WTC11 (cell line): ENCODE results near the gene CELSR1. TPM values are rescaled to one million over a fixed set of nuclear protein-coding genes. Genes with fewer than 3 reads are reported as not detected.

Experiments
- ATAC-seq: fragments of 200-7000 bp; cut with Tn5 transposase; 2 replicates; pipeline ENCODE4 v1.10.0; 2021; ENCODE audit warnings: mild to moderate bottlenecking, moderate library complexity
- CTCF ChIA-PET: fragments of 300-600 bp; sonication (Branson Sonifier 250); formaldehyde crosslinking; loops from one replicate; lab custom pipeline; 2021; ENCODE audit warnings: antibody characterized with exemption; lab: Charles Lee
- POLR2A ChIA-PET: fragments of 350-600 bp; sonication (Branson Sonifier 250); formaldehyde crosslinking; loops from one replicate; lab custom pipeline; 2021; ENCODE audit warnings: antibody characterized with exemption; lab: Charles Lee
- DNase-seq: peaks from one replicate; pipeline ENCODE4 v3.0.0; 2021; ENCODE audit warnings: low spot score
- H3K27ac Mint-ChIP-seq: 2 replicates; pipeline ENCODE4 v1.8.0; 2021; ENCODE audit warnings: mixed read lengths
- H3K27me3 Mint-ChIP-seq: 2 replicates; pipeline ENCODE4 v1.8.0; 2021; ENCODE audit warnings: low read depth, mild to moderate bottlenecking, moderate library complexity, mixed read lengths
- H3K36me3 Mint-ChIP-seq: 2 replicates; pipeline ENCODE4 v1.8.0; 2021; ENCODE audit warnings: mixed read lengths
- H3K4me1 Mint-ChIP-seq: 2 replicates; pipeline ENCODE4 v1.8.0; 2022; ENCODE audit warnings: mixed read lengths
- H3K4me3 Mint-ChIP-seq: 2 replicates; pipeline ENCODE4 v1.8.0; 2021; ENCODE audit warnings: mild to moderate bottlenecking, moderate library complexity, mixed read lengths
- H3K9me3 Mint-ChIP-seq: 2 replicates; pipeline ENCODE4 v1.8.0; 2021; ENCODE audit warnings: mixed read lengths
- ERG ChIP-seq: fragments of 250-450 bp; sonication (Bioruptor Pico); IDR thresholded peaks from 2 replicates; pipeline ENCODE4 v1.8.0; 2021; ENCODE audit warnings: mild to moderate bottlenecking
- ESRRA ChIP-seq: sonication (generic); formaldehyde crosslinking; IDR thresholded peaks from 2 replicates; pipeline ENCODE4 v1.8.1; 2022; ENCODE audit warnings: mild to moderate bottlenecking, missing genetic modification reagents, borderline replicate concordance
- FOXP1 ChIP-seq: sonication (generic); formaldehyde crosslinking; IDR thresholded peaks from 2 replicates; pipeline ENCODE4 v1.8.0; 2022; ENCODE audit warnings: missing genetic modification reagents, mild to moderate bottlenecking, moderate library complexity, borderline replicate concordance
- GABPB1 ChIP-seq: sonication (generic); formaldehyde crosslinking; IDR thresholded peaks from 2 replicates; pipeline ENCODE4 v1.8.1; 2023; ENCODE audit warnings: mild to moderate bottlenecking, missing genetic modification reagents
- KAT7 ChIP-seq: sonication (generic); formaldehyde crosslinking; IDR thresholded peaks from 2 replicates; pipeline ENCODE4 v1.8.1; 2023; ENCODE audit warnings: missing genetic modification reagents, mild to moderate bottlenecking, borderline replicate concordance
- NFATC4 ChIP-seq: fragments of 250-450 bp; sonication (Bioruptor Pico); IDR thresholded peaks from 2 replicates; pipeline ENCODE4 v1.9.0; 2021; ENCODE audit warnings: mild to moderate bottlenecking
- PRDM15 ChIP-seq: sonication (generic); formaldehyde crosslinking; IDR thresholded peaks from 2 replicates; pipeline ENCODE4 v1.8.0; 2022; ENCODE audit warnings: missing genetic modification reagents
- RORB ChIP-seq: fragments of 250-450 bp; sonication (Bioruptor Pico); IDR thresholded peaks from 2 replicates; pipeline ENCODE4 v1.9.0; 2021; ENCODE audit warnings: mild to moderate bottlenecking
- TEAD1 ChIP-seq: sonication (generic); formaldehyde crosslinking; IDR thresholded peaks from 2 replicates; pipeline ENCODE4 v1.8.0; 2022; ENCODE audit warnings: mild to moderate bottlenecking, missing genetic modification reagents
- TEAD4 ChIP-seq: sonication (generic); formaldehyde crosslinking; IDR thresholded peaks from 2 replicates; pipeline ENCODE4 v1.8.0; 2022; ENCODE audit warnings: mild to moderate bottlenecking, missing genetic modification reagents
- total RNA-seq: library from RNA; stranded (reverse); gene quantifications from 3 replicates; pipeline ENCODE4 v1.2.3, GENCODE V29; 2021
- TF ChIP-seq, protein P1 (sequence below): sonication (generic); formaldehyde crosslinking; IDR thresholded peaks from 2 replicates; pipeline ENCODE4 v1.8.0; 2023; ENCODE audit warnings: mild to moderate bottlenecking, missing genetic modification reagents
- TF ChIP-seq, protein P2 (sequence below): fragments of 250-450 bp; sonication (Bioruptor Pico); IDR thresholded peaks from 2 replicates; pipeline ENCODE4 v1.9.0; 2021; ENCODE audit warnings: mild to moderate bottlenecking
- TF ChIP-seq, protein P3 (sequence below): fragments of 250-450 bp; sonication (Bioruptor Pico); conservative IDR thresholded peaks from 2 replicates; pipeline ENCODE4 v1.9.0; 2021; ENCODE audit warnings: mild to moderate bottlenecking
- TF ChIP-seq, protein P4 (sequence below): sonication (generic); formaldehyde crosslinking; IDR thresholded peaks from 2 replicates; pipeline ENCODE4 v1.8.0; 2022; ENCODE audit warnings: mild to moderate bottlenecking, missing genetic modification reagents

Gene CELSR1
- total RNA-seq, 1 experiment from 2014 or later = 16.8 TPM

DNA sequence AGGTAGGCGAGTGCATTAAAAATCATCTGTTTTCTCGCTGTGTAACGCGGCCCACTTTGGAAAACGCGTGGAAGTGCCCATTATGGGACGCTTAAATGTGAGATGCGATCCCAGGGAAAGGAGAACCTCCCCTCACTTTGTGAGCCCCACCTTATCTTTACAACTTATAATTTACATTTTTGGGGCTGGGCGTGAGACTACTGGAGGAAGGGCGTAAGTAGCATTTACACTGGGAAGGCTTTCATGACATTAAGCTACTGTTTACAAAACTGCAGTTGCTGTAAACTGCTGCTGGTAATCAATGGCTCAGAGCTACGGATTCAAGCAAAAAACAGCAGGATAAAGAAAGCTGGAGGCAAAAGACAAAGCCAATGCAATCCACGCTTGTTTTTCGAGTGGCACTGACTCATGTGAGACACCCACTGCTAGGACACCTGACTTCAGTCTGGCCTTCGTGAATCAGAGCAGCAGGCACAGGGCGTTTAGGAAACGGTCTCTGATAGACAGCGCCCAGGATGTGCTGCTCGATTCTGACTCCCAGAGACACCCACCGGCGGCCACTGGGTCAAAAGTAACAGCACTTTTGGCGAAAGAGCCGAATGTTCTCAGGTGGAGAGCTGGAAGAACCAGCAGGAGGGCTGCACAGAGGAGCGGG, 123.6 kb downstream of the CELSR1 start:
- Mint-ChIP-seq H3K27ac (peak overlapping the region; percentile 11; the same call in 1 of the 2 replicates), H3K27me3 (no peaks in the 10 kb centered on the region), H3K9me3 (no peaks in the 10 kb centered on the region), H3K4me1 (peaks cover 3% of the 10 kb centered on the region; the same call in 1 of the 2 replicates), H3K36me3 (peaks cover 3% of the 10 kb centered on the region; the same call in 1 of the 2 replicates), H3K4me3 (no peak overlapping the region)
- ChIA-PET CTCF (interaction anchor here (2.2 kb wide), 1 partner anchor 46 kb away, joined by 10 read pairs; no protein-coding TSS in a partner anchor), POLR2A (no interaction called here)
- ATAC-seq (no peak), DNase-seq (no peak)
- TF ChIP-seq KAT7 (CRISPR knock-in tag) = no peak
- TF ChIP-seq TEAD4 = no peak
- TF ChIP-seq, protein P1, sequence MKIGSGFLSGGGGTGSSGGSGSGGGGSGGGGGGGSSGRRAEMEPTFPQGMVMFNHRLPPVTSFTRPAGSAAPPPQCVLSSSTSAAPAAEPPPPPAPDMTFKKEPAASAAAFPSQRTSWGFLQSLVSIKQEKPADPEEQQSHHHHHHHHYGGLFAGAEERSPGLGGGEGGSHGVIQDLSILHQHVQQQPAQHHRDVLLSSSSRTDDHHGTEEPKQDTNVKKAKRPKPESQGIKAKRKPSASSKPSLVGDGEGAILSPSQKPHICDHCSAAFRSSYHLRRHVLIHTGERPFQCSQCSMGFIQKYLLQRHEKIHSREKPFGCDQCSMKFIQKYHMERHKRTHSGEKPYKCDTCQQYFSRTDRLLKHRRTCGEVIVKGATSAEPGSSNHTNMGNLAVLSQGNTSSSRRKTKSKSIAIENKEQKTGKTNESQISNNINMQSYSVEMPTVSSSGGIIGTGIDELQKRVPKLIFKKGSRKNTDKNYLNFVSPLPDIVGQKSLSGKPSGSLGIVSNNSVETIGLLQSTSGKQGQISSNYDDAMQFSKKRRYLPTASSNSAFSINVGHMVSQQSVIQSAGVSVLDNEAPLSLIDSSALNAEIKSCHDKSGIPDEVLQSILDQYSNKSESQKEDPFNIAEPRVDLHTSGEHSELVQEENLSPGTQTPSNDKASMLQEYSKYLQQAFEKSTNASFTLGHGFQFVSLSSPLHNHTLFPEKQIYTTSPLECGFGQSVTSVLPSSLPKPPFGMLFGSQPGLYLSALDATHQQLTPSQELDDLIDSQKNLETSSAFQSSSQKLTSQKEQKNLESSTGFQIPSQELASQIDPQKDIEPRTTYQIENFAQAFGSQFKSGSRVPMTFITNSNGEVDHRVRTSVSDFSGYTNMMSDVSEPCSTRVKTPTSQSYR = no peak

GRCh38 chr22:46411347-46411746, 126.1 kb downstream of the CELSR1 start:
- DNase-seq (no peak), ATAC-seq (no peak)
- Mint-ChIP-seq H3K27ac (no peak overlapping the region), H3K27me3 (no peaks in the 10 kb centered on the region), H3K9me3 (no peaks in the 10 kb centered on the region), H3K4me3 (no peak overlapping the region), H3K4me1 (peaks cover 3% of the 10 kb centered on the region; the same call in 1 of the 2 replicates), H3K36me3 (peaks cover 3% of the 10 kb centered on the region; the same call in 1 of the 2 replicates)
- POLR2A ChIA-PET = no interaction called here
- no peak for TF ChIP-seq ESRRA (CRISPR knock-in tag)
- no peak for TF ChIP-seq TEAD1
- TF ChIP-seq, protein P2, sequence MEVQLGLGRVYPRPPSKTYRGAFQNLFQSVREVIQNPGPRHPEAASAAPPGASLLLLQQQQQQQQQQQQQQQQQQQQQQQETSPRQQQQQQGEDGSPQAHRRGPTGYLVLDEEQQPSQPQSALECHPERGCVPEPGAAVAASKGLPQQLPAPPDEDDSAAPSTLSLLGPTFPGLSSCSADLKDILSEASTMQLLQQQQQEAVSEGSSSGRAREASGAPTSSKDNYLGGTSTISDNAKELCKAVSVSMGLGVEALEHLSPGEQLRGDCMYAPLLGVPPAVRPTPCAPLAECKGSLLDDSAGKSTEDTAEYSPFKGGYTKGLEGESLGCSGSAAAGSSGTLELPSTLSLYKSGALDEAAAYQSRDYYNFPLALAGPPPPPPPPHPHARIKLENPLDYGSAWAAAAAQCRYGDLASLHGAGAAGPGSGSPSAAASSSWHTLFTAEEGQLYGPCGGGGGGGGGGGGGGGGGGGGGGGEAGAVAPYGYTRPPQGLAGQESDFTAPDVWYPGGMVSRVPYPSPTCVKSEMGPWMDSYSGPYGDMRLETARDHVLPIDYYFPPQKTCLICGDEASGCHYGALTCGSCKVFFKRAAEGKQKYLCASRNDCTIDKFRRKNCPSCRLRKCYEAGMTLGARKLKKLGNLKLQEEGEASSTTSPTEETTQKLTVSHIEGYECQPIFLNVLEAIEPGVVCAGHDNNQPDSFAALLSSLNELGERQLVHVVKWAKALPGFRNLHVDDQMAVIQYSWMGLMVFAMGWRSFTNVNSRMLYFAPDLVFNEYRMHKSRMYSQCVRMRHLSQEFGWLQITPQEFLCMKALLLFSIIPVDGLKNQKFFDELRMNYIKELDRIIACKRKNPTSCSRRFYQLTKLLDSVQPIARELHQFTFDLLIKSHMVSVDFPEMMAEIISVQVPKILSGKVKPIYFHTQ = no peak
- TF ChIP-seq FOXP1 (CRISPR knock-in tag) = no peak
- TF ChIP-seq, protein P3, sequence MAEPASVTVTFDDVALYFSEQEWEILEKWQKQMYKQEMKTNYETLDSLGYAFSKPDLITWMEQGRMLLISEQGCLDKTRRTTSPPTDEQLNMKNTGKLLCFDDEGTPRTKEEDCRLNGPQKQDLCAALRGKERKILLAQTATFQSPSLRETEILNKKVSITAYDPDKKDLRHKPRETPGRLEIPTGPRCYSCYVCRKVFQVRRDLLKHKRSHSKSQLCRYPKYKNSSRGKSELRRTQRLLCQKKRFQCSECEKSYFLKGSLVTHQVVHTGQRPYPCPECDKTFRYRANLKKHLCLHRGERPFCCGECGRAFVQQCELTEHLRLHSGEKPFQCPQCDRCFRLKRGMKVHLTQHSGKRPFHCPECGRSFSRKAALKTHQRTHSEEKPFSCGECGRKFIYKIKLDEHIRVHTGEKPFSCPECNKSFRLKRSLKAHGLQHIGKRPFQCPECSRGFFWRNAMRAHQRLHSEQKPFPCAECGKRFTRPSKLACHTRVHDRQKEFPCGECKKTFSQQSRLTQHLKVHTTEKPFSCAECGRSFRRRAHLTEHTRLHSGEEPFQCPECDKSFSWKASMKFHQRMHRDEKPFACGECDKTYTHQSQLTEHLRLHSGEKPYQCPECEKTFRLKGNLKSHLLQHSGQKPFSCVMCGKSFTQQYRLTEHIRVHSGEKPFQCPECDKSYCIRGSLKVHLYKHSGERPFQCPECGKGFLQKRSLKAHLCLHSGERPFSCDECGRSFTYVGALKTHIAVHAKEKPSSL (CRISPR knock-in tag) = no peak
- TF ChIP-seq NFATC4 (CRISPR knock-in tag) = no peak
- TF ChIP-seq RORB (CRISPR knock-in tag) = no peak
- TF ChIP-seq PRDM15 = no peak
- no peak for TF ChIP-seq ERG (CRISPR knock-in tag)
- TF ChIP-seq, protein P4, sequence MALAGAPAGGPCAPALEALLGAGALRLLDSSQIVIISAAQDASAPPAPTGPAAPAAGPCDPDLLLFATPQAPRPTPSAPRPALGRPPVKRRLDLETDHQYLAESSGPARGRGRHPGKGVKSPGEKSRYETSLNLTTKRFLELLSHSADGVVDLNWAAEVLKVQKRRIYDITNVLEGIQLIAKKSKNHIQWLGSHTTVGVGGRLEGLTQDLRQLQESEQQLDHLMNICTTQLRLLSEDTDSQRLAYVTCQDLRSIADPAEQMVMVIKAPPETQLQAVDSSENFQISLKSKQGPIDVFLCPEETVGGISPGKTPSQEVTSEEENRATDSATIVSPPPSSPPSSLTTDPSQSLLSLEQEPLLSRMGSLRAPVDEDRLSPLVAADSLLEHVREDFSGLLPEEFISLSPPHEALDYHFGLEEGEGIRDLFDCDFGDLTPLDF = no peak
- TF ChIP-seq GABPB1 = no peak
- CTCF ChIA-PET = no interaction called here
